H9 (cell line): Measurements from ENCODE around the gene WFDC1. TPM values are rescaled to one million over a fixed set of nuclear protein-coding genes. Genes with fewer than 3 reads are reported as not detected.

ENCODE experiments used
- DNase-seq: peaks from one replicate; pipeline ENCODE4 v3.0.0-alpha.2; 2017
- H2AFZ ChIP-seq: one replicate; pipeline ENCODE4 v1.6.1; 2013; ENCODE audit warnings: mild to moderate bottlenecking, low read length, control low read depth, moderate library complexity
- H2AK5ac ChIP-seq: 2 replicates; pipeline ENCODE4 v1.6.1; 2013; ENCODE audit warnings: low read length, control low read depth, mixed read lengths; ENCODE audit not compliant: insufficient read length
- H2BK120ac ChIP-seq: one replicate; pipeline ENCODE4 v1.6.1; 2013; ENCODE audit warnings: low read depth, mild to moderate bottlenecking, low read length, control low read depth, inconsistent platforms; ENCODE audit not compliant: poor library complexity, severe bottlenecking
- H2BK12ac ChIP-seq: 2 replicates; pipeline ENCODE4 v1.6.1; 2013; ENCODE audit warnings: low read length, control low read depth, mixed read lengths, low read depth; ENCODE audit not compliant: insufficient read length
- H2BK15ac ChIP-seq: 2 replicates; pipeline ENCODE4 v1.6.1; 2013; ENCODE audit warnings: low read depth, low read length, control low read depth
- H2BK20ac ChIP-seq: one replicate; pipeline ENCODE4 v1.6.1; 2013; ENCODE audit warnings: low read depth, mild to moderate bottlenecking, low read length, control low read depth, inconsistent platforms; ENCODE audit not compliant: poor library complexity, severe bottlenecking
- H2BK5ac ChIP-seq: 2 replicates; pipeline ENCODE4 v1.6.1; 2013; ENCODE audit warnings: low read length, control low read depth, mixed read lengths; ENCODE audit not compliant: insufficient read length
- H3K14ac ChIP-seq: 2 replicates; pipeline ENCODE4 v1.6.1; 2013; ENCODE audit warnings: low read length, control low read depth; ENCODE audit not compliant: insufficient read depth
- H3K18ac ChIP-seq: 2 replicates; pipeline ENCODE4 v1.6.1; 2013; ENCODE audit warnings: low read depth, mild to moderate bottlenecking, mixed read lengths, low read length, control low read depth; ENCODE audit not compliant: insufficient read length
- H3K23ac ChIP-seq: 2 replicates; pipeline ENCODE4 v1.6.1; 2013; ENCODE audit warnings: low read length, control low read depth, mixed read lengths, low read depth; ENCODE audit not compliant: insufficient read length
- H3K23me2 ChIP-seq: 2 replicates; pipeline ENCODE4 v1.6.1; 2013; ENCODE audit warnings: low read depth, mild to moderate bottlenecking, mixed read lengths, low read length, control low read depth; ENCODE audit not compliant: insufficient read length, poor library complexity, severe bottlenecking
- H3K27ac ChIP-seq: 2 replicates; pipeline ENCODE4 v1.5.1; 2013; ENCODE audit warnings: low read length, control low read depth, mixed read lengths, low read depth; ENCODE audit not compliant: insufficient read length
- H3K27me3 ChIP-seq: 2 replicates; pipeline ENCODE4 v1.6.1; 2013; ENCODE audit warnings: low read length, control low read depth, inconsistent platforms; ENCODE audit not compliant: insufficient read depth
- H3K4ac ChIP-seq: 2 replicates; pipeline ENCODE4 v1.6.1; 2013; ENCODE audit warnings: low read depth, mild to moderate bottlenecking, control low read depth, inconsistent platforms, low read length, moderate library complexity
- H3K4me1 ChIP-seq: 2 replicates; pipeline ENCODE4 v1.6.1; 2013; ENCODE audit warnings: low read length, control low read depth, inconsistent platforms; ENCODE audit not compliant: insufficient read depth
- H3K4me2 ChIP-seq: 2 replicates; pipeline ENCODE4 v1.6.1; 2013; ENCODE audit warnings: low read length, control low read depth, mixed read lengths; ENCODE audit not compliant: insufficient read length, insufficient read depth
- H3K56ac ChIP-seq: 2 replicates; pipeline ENCODE4 v1.6.1; 2013; ENCODE audit warnings: low read depth, mild to moderate bottlenecking, mixed read lengths, low read length, control low read depth; ENCODE audit not compliant: insufficient read length
- H3K79me1 ChIP-seq: 2 replicates; pipeline ENCODE4 v1.6.1; 2013; ENCODE audit warnings: low read depth, mild to moderate bottlenecking, moderate library complexity, low read length, control low read depth, inconsistent platforms; ENCODE audit not compliant: insufficient read depth, poor library complexity, severe bottlenecking
- H3K79me2 ChIP-seq: 2 replicates; pipeline ENCODE4 v1.6.1; 2013; ENCODE audit warnings: low read length, control low read depth, inconsistent platforms; ENCODE audit not compliant: insufficient read depth
- H3K9ac ChIP-seq: 2 replicates; pipeline ENCODE4 v1.6.1; 2013; ENCODE audit warnings: low read length, control low read depth, mixed read lengths; ENCODE audit not compliant: insufficient read length; ENCODE audit errors: extremely low read depth
- H3K9me3 ChIP-seq: one replicate; pipeline ENCODE4 v1.6.1; 2013; ENCODE audit warnings: low read depth, low read length, inconsistent platforms; ENCODE audit not compliant: control insufficient read depth
- H3T11ph ChIP-seq: one replicate; pipeline ENCODE4 v1.6.1; 2013; ENCODE audit warnings: mild to moderate bottlenecking, low read length, control low read depth, inconsistent platforms
- H4K20me1 ChIP-seq: one replicate; pipeline ENCODE4 v1.6.1; 2013; ENCODE audit not compliant: control insufficient read depth, insufficient read length, insufficient read depth
- H4K5ac ChIP-seq: 2 replicates; pipeline ENCODE4 v1.6.1; 2013; ENCODE audit warnings: low read depth, mild to moderate bottlenecking, mixed read lengths, low read length, control low read depth; ENCODE audit not compliant: insufficient read length
- H4K8ac ChIP-seq: replicated peaks from 2 replicates; pipeline ENCODE4 v1.6.1; 2013; ENCODE audit warnings: low read length, control low read depth, mixed read lengths, low read depth; ENCODE audit not compliant: insufficient read length
- H4K91ac ChIP-seq: 2 replicates; pipeline ENCODE4 v1.6.1; 2013; ENCODE audit warnings: low read depth, mild to moderate bottlenecking, moderate library complexity, mixed read lengths, low read length, control low read depth; ENCODE audit not compliant: insufficient read length
- H3K27ac Mint-ChIP-seq, 3 experiments: 2 replicates in 2 of 3; 3 replicates in 1 of 3; pipeline ENCODE4 v1.8.0; 2020 to 2021; ENCODE audit warnings: mixed read lengths in 3 of 3, mild to moderate bottlenecking in 1 of 3, moderate library complexity in 1 of 3
- H3K27me3 Mint-ChIP-seq: 2 replicates; pipeline ENCODE4 v1.8.0; 2021; ENCODE audit warnings: low read depth, mild to moderate bottlenecking, moderate library complexity, mixed read lengths
- H3K36me3 Mint-ChIP-seq, 3 experiments: 2 replicates in 2 of 3; 3 replicates in 1 of 3; pipeline ENCODE4 v1.8.0; 2020 to 2021; ENCODE audit warnings: low read depth in 3 of 3, mixed read lengths in 3 of 3; ENCODE audit not compliant: insufficient read depth in 1 of 3
- H3K4me1 Mint-ChIP-seq, 2 experiments: 2 replicates each; pipeline ENCODE4 v1.8.0; 2020; ENCODE audit warnings: mixed read lengths in 2 of 2
- H3K4me3 Mint-ChIP-seq, 2 experiments: 2 replicates in 1 of 2; 3 replicates in 1 of 2; pipeline ENCODE4 v1.8.0; 2020 to 2021; ENCODE audit warnings: mild to moderate bottlenecking in 2 of 2, mixed read lengths in 2 of 2, moderate library complexity in 1 of 2
- H3K9me3 Mint-ChIP-seq, 2 experiments: 2 replicates in 1 of 2; 3 replicates in 1 of 2; pipeline ENCODE4 v1.8.0; 2020; ENCODE audit warnings: mild to moderate bottlenecking in 2 of 2, mixed read lengths in 2 of 2, moderate library complexity in 1 of 2
- CTCF ChIP-seq: fragments of 200-600 bp; sonication (generic); conservative IDR thresholded peaks from 3 replicates; pipeline ENCODE4 v1.8.0; 2021; ENCODE audit warnings: antibody characterized with exemption, mild to moderate bottlenecking
- WGBS: extraction: QIAGEN DNeasy Blood & Tissue Kit; methylation state at CpG from one replicate; pipeline ENCODE4 v1.1.7; 2013; ENCODE audit warnings: missing lambda C conversion rate, low lambda C conversion rate, mixed read lengths; ENCODE audit not compliant: insufficient read length; ENCODE audit errors: extremely low coverage; 5-methylcytosine and 5-hydroxymethylcytosine counted together
- total RNA-seq: library from RNA; stranded (reverse); gene quantifications from 2 replicates; pipeline ENCODE4 v1.2.1, GENCODE V29; 2021

Gene WFDC1
- total RNA-seq, 1 experiment from 2014 or later = 0.24 TPM

- Histone ChIP-seq H3K18ac (no peak overlapping the region), H3K56ac (no peak overlapping the region), H2BK12ac (no peak overlapping the region), H2BK20ac (no peak overlapping the region), H3K23ac (no peak overlapping the region), H3K4me2 (no peak overlapping the region), H3K4me1 (no peaks in the 10 kb centered on the region), H2BK15ac (no peak overlapping the region), H4K8ac (no peak overlapping the region), H3K79me1 (no peaks in the 10 kb centered on the region), H3K4ac (no peak overlapping the region), H3K9ac (no peak overlapping the region), H2AFZ (no peak overlapping the region), H3K14ac (no peak overlapping the region), H2BK120ac (no peak overlapping the region), H3T11ph (no peak overlapping the region), H2BK5ac (no peak overlapping the region), H3K79me2 (no peaks in the 10 kb centered on the region), H3K9me3 (no peaks in the 10 kb centered on the region), H4K91ac (no peak overlapping the region), H4K20me1 (no peaks in the 10 kb centered on the region), H2AK5ac (no peak overlapping the region), H3K23me2 (no peaks in the 10 kb centered on the region), H3K27ac (no peak overlapping the region), H4K5ac (no peak overlapping the region), H3K27me3 (no peaks in the 10 kb centered on the region)
- no peak for DNase-seq
- WGBS = no CpG with 5 or more reads among the region's 5 CpGs
- Mint-ChIP-seq H3K4me3 (no peak overlapping the region), H3K27me3 (peaks cover 25% of the 10 kb centered on the region), H3K36me3 (0 out of 7 replicates have a peak, but pooled peaks cover 0 to 2% (median 0%) of the 10 kb centered on the region in 3 experiments), H3K9me3 (peaks cover 3 to 5% of the 10 kb centered on the region in 2 experiments; a peak in 2 of 5 replicates), H3K27ac (no peak overlapping the region), H3K4me1 (peaks cover 4 to 8% of the 10 kb centered on the region in 2 experiments; a peak in 3 of 4 replicates)
- TF ChIP-seq CTCF = no peak
Observed at GRCh38 chr16:84315422-84315821, 20.7 kb downstream of the WFDC1 start.
